HG03025 (cell line): ENCODE results near the gene ANGPTL2.

ENCODE experiments used
- ATAC-seq: cut with Tn5 transposase; IDR thresholded peaks from one replicate; pipeline ENCODE4 v1.9.1; 2021; ENCODE audit warnings: mild to moderate bottlenecking, moderate library complexity; ENCODE audit not compliant: unreplicated experiment, low FRiP score

Gene ANGPTL2

DNA sequence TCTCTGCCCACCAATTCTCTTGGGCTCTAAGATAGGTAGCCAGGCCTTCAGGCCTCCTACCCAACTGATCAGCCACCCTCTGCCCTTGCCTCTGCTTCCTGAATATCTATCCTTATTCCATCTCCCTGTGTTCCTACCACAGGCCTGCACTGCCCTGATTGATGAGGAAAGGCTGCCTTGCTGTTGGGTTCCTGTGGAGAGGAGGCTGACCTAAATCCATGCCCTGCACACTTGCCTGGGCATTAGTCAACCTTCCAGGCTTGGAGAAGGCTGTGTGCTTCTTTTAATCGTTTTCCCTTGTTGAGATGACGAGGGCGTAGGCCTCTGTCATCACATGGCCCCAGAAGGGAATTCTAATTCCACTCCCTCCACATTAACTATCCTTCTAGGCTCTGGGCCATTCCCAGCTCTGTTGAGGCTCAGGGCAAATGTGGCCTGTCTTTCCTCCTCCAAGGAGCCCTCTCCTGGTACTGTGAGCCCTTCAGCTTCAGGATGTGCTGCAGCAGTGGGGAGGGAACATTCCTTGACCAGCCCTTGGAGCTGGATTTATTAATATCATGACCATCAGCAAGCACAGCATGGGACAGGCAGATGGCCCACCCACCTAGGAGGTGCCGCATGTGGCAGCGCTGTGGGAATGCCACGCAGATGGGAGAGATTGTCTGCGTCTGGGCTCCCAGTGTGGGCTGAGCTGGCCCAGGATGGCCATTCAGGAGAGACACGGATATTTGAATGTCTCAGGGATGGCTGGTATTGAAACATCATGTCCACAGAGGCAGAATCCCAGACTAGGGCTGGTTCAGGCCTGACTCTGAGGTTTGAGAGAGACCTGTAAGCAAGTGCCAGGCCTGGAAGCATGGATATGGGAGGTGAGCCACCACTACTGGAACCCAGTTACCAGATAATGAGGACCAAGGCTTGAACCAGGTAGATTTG, 40.9 kb downstream of the ANGPTL2 start:
- ATAC-seq, result no peak

DNA sequence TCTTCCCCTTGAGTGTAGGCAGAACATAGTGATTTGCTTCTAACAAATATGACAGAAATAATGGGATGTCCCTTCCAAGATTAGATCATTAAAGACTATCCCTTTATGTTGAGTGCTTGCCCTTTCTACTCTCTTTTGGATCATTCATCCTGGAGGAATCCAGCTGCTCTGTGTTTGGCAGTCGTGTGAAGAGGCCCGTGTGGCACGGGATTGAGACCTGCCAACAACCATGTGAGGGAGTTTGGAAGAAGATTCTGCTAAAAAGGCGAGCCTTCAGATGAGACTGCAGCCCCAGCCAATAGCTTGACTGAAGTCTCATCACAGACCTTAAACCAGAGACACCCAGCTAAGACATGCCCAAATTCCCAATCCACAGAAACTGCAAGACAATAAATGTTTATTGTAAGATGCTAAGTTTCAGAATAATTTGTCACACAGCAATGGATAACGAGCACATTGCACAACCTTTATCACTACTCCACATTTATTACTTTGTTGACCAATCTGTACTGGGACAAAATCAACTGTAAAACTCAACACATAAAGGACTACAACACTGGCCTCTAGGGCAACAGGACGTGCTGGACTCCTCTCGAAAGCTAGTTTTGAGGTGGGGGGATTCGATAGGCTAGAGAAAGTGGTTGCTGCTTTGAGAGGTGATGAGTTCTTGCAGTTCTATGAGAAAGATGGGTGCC, 42.8 kb downstream of the ANGPTL2 start:
- no peak for ATAC-seq

DNA sequence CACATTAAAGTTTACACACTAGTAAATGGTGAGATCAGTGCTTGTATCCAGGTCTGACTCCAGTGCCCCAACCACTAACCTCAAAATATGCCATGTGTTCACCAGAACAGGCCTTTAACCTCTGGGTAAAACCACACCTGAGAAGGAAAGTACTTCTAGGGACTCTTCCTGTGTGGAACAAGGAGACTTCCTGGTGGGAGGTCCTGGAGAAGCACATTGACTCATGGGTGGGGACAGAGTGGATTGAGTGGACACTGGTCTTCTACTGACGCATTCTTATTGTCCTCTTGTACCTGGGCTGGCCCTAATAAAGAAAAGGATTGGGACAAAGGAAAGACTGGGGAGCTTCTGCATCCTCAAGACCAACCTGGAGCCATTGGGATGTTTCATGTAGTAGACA, 43.4 kb downstream of the ANGPTL2 start:
- ATAC-seq, result no peak

DNA sequence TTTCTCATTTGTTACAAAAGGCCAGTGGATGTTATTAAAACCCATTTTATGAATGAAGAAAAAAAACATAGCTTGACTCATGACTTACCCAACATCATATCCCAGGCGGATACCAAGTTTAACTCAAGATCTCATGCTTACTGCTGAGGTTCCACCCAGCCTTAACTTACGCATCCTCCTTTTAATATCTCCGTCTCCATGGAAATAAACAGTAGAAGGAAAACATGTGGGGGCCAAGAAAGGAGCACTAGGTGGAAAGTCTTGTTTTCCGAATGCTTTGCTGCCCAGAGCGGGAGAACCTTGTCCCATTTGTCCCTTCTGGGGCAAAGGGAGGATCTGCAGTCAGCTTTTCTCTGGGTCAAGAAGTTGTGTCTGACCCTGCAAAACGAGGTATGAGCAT, 44.1 kb downstream of the ANGPTL2 start:
- ATAC-seq, result no peak

DNA sequence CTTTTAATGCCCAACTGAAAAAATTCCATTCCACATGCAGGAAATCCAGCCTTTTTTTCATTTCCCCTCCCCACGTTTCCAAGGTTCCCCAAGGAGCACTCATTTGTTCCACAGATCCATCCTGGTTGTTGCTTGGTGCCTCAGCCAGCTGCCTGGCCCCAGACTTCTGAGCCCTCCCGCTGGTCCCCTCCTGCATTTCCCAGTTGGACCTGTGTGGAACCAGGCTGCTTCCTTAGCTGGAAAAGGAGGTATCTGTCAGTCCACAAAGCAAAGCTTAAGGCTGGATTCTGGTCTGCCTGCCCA, 44.8 kb downstream of the ANGPTL2 start:
- ATAC-seq, result no peak

DNA sequence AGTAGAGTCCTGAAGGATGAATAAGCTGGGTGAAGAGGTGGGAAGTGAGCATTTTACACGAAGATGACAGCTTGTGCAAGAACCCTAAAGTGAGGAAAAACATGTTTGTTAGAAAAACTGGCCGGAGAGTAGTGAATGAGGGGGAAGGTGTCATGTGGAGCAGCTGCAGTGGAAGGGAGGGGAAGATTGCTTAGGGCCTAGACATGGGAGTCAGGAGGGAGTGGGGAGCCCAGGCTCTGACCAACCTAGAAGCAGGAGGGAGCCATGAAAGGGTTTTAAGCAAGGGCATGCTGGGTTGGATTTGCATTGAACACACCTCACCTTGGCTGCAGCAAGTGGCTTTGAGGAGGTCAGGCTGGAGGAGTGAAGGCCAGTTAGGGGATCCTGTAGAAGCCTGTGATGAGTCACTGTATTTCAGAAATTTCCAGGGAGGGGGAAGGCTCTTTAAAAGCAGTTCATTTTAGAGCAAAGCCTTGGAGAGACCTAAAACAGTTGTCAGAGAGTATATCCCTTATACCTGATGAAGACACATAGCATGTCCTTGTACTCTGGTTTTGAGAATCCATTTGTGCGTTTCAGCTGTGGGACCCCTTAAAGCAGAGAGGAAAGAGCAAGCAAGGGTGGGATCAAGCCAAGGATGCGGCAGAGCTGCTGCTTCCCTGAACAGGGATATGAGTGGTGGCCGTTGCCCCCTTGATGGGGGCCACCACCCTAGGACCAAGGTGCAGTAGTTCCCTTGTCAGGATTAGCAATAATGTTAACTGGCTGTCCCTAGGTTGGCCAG, 45.4 kb downstream of the ANGPTL2 start:
- no peak for ATAC-seq

DNA sequence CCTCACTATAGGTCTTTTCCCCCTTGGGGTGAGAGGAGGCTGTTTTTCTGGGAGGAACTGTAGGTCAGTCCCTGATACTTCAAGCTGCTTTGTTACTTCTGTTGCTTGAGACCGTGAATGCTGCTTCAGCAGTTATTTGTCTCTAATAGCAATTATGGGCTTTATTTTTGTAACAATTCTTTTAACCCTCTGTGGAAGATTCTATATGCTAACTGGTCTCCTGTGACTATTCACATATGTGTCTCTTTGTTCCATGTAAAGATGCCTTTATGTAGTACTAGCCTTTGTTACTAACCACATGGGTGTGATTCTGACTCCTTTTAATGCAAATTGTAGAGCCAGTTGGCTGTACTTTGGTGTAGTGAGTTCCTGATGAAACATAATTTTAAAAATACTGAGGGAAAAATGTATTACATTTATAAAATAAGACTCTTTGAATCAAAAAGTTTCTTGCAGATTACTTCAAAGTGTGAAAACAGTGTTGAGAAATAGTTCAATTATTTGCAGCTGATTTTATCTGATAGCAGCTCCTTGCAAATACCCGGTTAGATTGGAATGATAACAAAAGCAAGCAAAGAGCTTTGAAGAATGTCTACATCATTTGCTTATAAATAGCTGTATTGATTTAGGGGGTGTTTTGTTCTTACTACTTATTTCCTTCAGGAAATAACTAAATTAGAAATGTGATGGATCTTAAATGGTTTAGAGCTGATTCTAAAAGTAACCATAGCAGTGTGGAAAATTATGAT, 46.6 kb downstream of the ANGPTL2 start:
- no peak for ATAC-seq

DNA sequence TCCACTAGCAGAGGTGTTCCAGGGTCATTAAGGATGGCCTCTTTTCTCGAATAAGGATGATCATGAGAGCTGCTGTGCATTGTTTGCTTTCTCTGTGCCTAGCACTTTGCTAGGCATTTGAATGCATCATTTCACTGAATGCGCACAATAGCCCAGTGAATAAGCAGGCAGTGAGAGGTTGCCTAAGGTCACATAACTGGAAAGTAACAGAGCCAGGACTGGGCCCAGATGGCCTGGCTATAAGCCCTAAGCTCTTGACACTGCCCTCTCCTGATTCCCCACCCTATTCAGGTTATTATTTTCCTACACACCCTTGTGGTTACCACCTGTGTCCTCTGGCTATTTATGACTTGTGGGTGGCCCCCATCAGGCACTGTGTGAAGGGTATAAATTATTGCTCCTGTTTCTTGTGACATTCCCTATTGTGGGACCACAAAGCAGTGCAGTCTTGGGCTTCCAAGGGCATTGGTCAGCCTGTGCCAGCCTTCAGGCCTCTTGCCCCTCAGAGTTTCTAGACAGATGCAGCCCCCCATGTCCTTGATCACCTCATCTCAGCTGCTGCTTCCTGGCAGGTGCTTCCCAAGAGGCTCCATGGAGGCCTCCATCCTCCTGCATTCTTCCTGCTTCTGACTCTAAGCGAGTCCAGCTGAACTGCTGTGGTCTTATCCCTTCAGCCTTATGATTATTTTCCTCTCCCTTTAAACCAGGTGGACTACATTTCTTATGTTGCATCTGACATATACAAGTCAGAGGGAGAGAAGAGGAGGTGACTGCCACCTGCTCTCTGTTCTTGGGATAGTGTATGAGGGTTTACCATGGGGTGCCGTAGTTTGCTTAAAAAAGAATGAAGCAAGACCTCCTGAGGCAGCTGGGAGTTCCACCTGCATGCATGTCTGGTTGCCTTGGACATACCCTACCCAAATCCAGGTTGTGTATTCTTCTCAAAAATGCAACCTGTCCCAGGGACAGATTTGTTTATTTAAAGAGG, 47.6 kb downstream of the ANGPTL2 start:
- ATAC-seq, result no peak

DNA sequence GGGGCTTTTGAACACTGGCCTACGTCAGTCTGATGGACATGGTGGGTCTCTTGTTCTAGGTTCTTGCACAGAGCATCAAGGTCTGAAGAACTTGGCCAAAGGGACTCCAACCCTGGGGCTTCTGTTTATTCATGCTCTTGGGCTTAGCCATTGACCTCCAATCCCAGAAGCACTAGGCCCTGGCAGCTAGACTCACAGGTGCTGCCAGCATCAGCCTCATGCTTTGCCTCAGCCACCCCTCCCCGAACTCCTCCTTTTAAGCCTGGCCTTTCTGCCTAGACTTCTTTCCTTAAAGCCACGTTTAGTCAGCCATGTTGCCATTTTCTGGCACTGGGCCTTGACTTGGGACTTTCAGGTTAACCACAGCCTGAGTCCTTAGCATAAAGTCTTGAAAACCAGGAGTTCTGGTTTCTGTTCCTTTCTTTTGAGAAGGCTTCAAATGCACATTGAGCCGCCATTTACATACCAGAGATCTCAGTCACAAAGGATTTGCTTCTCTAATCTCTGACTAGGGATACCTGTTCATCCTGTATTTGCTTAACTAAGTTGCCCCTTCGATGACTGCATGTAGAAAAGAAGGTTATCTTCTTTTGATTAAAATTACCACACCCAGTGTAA, 54.7 kb downstream of the ANGPTL2 start:
- no peak for ATAC-seq

DNA sequence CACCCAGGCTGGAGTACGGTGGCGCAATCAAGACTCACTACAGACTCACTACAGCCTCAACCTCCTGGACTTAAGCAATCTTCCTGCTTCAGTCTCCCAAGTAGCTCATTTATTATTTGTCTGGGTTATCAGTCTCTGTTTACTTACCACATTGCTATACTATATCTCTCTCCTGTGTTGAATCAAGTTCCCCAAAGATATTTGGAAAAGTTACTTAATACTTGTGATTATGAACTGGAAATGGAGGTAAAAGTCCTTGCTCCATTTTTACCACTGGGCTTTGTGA, 55.6 kb downstream of the ANGPTL2 start:
- no peak for ATAC-seq

DNA sequence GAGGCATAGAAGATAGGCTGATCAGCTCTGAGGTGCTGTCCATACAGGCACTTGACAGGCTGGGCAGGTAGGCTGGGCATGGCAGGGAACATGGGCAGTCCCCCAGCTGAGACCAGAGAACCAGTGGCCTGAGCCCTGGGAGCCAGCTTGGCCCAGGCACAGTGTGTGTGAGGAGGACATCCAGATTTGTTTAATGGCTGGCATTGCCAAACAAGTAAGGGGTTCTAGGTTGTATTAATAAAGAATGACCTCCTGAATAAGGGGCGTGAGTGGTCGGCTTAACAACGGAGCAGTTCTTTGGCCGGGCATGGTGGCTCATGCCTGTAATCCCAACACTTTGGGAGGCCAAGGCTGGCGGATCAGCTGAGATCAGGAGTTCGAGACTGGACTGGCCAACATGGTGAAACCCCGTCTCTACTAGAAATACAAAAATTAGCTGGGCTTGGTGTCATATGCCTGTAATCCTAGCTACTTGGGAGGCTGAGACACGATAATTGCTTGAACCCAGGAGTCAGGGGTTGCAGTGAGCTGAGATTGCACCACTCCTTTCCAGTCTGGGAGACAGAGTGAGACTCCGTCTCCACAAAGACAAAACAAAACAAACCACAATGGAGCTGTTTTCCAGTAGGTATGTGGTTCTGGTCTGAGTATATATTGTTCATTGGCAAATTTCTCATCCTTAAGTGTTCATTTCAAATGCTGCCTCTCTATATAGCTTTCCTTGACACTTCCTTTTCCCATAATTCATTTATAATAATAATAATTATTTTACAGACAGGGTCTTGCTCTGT, 56.2 kb downstream of the ANGPTL2 start:
- no peak for ATAC-seq

DNA sequence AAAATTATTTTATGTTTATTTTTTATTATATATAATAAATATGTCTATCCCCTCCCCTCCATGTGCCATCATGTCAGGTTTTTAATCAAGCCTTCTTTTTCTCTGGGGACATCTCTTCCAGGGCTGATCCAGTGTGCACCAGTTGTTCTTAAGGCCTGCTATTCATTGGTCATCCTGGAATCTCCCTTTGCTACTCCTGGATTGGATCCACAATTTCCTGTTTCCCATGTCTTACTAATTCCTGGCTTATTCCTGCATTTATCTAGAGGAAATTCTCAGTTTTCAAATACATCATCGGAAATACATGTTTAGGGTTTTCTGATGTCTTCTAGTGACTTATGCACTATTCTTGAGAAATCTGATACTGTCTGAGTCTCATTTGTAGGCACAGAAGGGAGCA, 56.8 kb downstream of the ANGPTL2 start:
- ATAC-seq, result no peak

DNA sequence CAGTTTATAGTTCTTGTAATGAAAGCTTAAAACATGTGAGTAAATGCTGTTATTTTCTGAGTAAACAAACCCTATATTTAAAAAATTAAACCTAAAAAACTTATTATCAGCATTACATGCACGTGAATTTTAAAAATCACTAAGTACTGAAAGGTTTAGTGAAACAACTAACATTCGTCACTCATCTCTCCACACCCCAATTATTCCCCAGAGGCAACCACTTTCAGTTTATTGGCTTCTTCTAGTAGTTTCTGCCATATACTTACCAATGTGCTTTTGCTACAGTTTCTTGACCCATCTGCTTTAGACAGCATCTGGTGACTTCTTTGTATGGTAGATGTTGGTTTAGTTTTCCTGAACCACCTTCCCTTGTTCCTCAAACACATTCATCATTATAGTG, 58.1 kb downstream of the ANGPTL2 start:
- no peak for ATAC-seq

DNA sequence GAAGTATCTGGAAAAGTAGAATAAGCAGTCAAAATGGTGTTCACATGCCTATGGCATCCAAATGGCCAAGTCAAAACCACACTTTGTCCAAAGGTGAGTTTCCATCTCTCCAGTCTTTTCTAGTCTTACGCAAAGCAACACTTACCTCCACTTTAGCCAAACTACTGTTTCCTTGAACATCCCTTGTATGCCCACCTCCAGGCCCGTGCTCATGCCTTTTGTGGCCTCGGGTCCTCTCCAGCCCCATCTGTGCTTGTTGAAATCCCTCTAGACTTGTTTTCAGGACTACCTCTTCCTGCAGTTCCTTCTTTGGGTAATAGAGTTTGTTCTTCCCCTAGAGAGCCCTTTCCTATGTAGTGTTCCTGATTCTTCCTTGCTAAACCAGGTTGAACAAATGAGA, 61.0 kb downstream of the ANGPTL2 start:
- ATAC-seq, result no peak

DNA sequence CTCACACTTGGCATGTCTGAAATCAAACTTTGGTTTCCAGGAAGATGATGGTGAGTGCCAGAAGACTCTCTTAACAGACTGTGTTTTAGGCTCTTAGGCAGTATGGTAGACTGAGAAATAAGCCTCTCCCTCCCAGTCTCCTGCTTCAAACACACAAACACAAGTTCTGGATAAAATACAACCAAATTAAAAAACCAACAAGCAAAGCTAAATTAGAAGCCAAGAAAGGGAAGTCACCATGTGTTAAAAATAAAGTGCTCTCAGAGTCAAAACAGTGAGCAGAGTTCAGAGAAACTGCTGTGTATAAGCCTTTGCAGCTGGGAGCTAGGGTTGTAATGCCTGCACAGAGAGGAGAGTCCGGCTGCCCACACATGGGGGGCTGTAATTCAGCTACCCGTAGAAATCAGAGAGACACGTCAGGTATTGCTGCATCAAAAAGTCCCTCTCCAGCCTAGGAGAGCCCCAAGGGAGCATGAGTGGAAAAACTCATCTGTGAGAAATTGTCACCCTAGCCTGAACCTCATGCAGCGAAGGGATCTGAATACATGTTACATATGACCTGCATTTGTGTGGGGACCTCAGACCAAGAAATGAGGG, 62.6 kb downstream of the ANGPTL2 start:
- ATAC-seq, result no peak

DNA sequence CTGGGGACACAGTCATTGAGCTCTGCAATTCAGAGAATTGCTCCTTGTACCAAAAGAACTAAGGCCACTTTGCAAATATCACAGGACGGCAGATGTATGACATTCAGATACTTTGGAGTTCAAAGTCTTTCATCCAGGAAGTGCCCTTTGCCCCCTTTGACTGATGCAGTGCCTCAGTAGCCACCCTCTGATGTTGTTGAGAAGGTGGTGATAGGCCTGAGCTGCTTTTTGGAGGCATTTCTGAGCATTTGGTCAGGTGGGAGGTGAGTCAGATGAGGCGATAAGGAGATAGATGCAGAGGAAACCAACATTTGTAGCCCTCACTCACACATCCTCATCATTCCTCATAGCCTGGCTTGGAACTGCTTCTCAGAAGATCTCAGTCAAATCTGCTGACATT, 63.4 kb downstream of the ANGPTL2 start:
- ATAC-seq, result no peak

DNA sequence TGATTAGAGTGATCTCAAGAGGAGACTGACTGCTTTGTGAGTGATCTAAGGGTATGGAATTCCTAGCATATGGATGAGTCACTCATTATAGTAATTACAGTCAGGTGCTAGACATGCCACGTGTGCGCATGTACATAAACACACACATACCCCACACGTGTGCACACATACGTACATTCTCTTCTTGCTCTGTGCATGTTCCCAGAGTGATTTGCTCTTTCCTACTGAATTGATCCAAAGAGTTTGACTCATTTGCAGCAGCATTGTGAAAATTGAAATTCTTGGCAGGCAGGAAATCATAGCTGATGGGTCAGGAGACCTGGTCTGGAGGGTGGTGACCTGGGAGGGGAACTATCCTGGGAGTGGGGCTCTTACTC, 63.8 kb downstream of the ANGPTL2 start:
- no peak for ATAC-seq

DNA sequence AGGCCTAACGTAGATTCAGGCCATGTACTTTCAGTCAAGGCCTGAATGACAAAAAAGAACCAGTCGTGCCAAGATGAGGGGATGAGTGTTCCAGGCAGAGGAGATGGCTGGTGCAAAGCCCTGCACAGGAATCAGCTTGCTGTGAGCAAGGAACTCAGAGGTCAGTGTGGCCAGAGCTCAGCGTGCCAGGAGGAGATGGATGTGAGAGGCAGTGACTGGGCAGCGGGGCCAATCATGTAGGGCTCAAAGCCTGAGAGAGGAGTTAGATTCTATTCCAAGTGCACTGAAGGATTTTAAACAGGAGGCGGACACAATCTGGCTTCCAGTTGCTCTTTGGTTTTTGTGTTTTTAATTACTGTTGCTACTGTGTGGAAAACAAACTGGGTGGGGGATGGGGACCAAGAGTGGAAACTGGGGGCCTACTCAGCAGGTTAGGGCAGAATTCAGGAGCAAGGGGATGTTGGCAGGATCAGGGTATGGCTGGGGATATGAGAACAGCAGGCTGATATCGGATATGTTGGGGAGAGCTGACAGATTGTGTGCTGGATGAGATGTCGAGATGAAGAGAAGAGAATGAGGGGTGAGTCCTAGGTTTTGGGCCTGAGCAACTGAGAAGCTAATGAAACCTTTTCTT, 64.3 kb downstream of the ANGPTL2 start:
- no peak for ATAC-seq
